H9 (cell line): ENCODE measurements around the gene DEFB125. TPM values are rescaled to one million over a fixed set of nuclear protein-coding genes. Genes with fewer than 3 reads are reported as not detected.

Experiments
- DNase-seq: peaks from one replicate; pipeline ENCODE4 v3.0.0-alpha.2; 2017
- H2AFZ ChIP-seq: one replicate; pipeline ENCODE4 v1.6.1; 2013; ENCODE audit warnings: mild to moderate bottlenecking, low read length, control low read depth, moderate library complexity
- H2AK5ac ChIP-seq: 2 replicates; pipeline ENCODE4 v1.6.1; 2013; ENCODE audit warnings: low read length, control low read depth, mixed read lengths; ENCODE audit not compliant: insufficient read length
- H2BK120ac ChIP-seq: one replicate; pipeline ENCODE4 v1.6.1; 2013; ENCODE audit warnings: low read depth, mild to moderate bottlenecking, low read length, control low read depth, inconsistent platforms; ENCODE audit not compliant: poor library complexity, severe bottlenecking
- H2BK12ac ChIP-seq: 2 replicates; pipeline ENCODE4 v1.6.1; 2013; ENCODE audit warnings: low read length, control low read depth, mixed read lengths, low read depth; ENCODE audit not compliant: insufficient read length
- H2BK15ac ChIP-seq: 2 replicates; pipeline ENCODE4 v1.6.1; 2013; ENCODE audit warnings: low read depth, low read length, control low read depth
- H2BK20ac ChIP-seq: one replicate; pipeline ENCODE4 v1.6.1; 2013; ENCODE audit warnings: low read depth, mild to moderate bottlenecking, low read length, control low read depth, inconsistent platforms; ENCODE audit not compliant: poor library complexity, severe bottlenecking
- H2BK5ac ChIP-seq: 2 replicates; pipeline ENCODE4 v1.6.1; 2013; ENCODE audit warnings: low read length, control low read depth, mixed read lengths; ENCODE audit not compliant: insufficient read length
- H3K14ac ChIP-seq: 2 replicates; pipeline ENCODE4 v1.6.1; 2013; ENCODE audit warnings: low read length, control low read depth; ENCODE audit not compliant: insufficient read depth
- H3K18ac ChIP-seq: 2 replicates; pipeline ENCODE4 v1.6.1; 2013; ENCODE audit warnings: low read depth, mild to moderate bottlenecking, mixed read lengths, low read length, control low read depth; ENCODE audit not compliant: insufficient read length
- H3K23ac ChIP-seq: 2 replicates; pipeline ENCODE4 v1.6.1; 2013; ENCODE audit warnings: low read length, control low read depth, mixed read lengths, low read depth; ENCODE audit not compliant: insufficient read length
- H3K23me2 ChIP-seq: 2 replicates; pipeline ENCODE4 v1.6.1; 2013; ENCODE audit warnings: low read depth, mild to moderate bottlenecking, mixed read lengths, low read length, control low read depth; ENCODE audit not compliant: insufficient read length, poor library complexity, severe bottlenecking
- H3K27ac ChIP-seq: 2 replicates; pipeline ENCODE4 v1.5.1; 2013; ENCODE audit warnings: low read length, control low read depth, mixed read lengths, low read depth; ENCODE audit not compliant: insufficient read length
- H3K27me3 ChIP-seq: 2 replicates; pipeline ENCODE4 v1.6.1; 2013; ENCODE audit warnings: low read length, control low read depth, inconsistent platforms; ENCODE audit not compliant: insufficient read depth
- H3K4ac ChIP-seq: 2 replicates; pipeline ENCODE4 v1.6.1; 2013; ENCODE audit warnings: low read depth, mild to moderate bottlenecking, control low read depth, inconsistent platforms, low read length, moderate library complexity
- H3K4me1 ChIP-seq: 2 replicates; pipeline ENCODE4 v1.6.1; 2013; ENCODE audit warnings: low read length, control low read depth, inconsistent platforms; ENCODE audit not compliant: insufficient read depth
- H3K4me2 ChIP-seq: 2 replicates; pipeline ENCODE4 v1.6.1; 2013; ENCODE audit warnings: low read length, control low read depth, mixed read lengths; ENCODE audit not compliant: insufficient read length, insufficient read depth
- H3K56ac ChIP-seq: 2 replicates; pipeline ENCODE4 v1.6.1; 2013; ENCODE audit warnings: low read depth, mild to moderate bottlenecking, mixed read lengths, low read length, control low read depth; ENCODE audit not compliant: insufficient read length
- H3K79me1 ChIP-seq: 2 replicates; pipeline ENCODE4 v1.6.1; 2013; ENCODE audit warnings: low read depth, mild to moderate bottlenecking, moderate library complexity, low read length, control low read depth, inconsistent platforms; ENCODE audit not compliant: insufficient read depth, poor library complexity, severe bottlenecking
- H3K79me2 ChIP-seq: 2 replicates; pipeline ENCODE4 v1.6.1; 2013; ENCODE audit warnings: low read length, control low read depth, inconsistent platforms; ENCODE audit not compliant: insufficient read depth
- H3K9ac ChIP-seq: 2 replicates; pipeline ENCODE4 v1.6.1; 2013; ENCODE audit warnings: low read length, control low read depth, mixed read lengths; ENCODE audit not compliant: insufficient read length; ENCODE audit errors: extremely low read depth
- H3K9me3 ChIP-seq: one replicate; pipeline ENCODE4 v1.6.1; 2013; ENCODE audit warnings: low read depth, low read length, inconsistent platforms; ENCODE audit not compliant: control insufficient read depth
- H3T11ph ChIP-seq: one replicate; pipeline ENCODE4 v1.6.1; 2013; ENCODE audit warnings: mild to moderate bottlenecking, low read length, control low read depth, inconsistent platforms
- H4K20me1 ChIP-seq: one replicate; pipeline ENCODE4 v1.6.1; 2013; ENCODE audit not compliant: control insufficient read depth, insufficient read length, insufficient read depth
- H4K5ac ChIP-seq: 2 replicates; pipeline ENCODE4 v1.6.1; 2013; ENCODE audit warnings: low read depth, mild to moderate bottlenecking, mixed read lengths, low read length, control low read depth; ENCODE audit not compliant: insufficient read length
- H4K8ac ChIP-seq: replicated peaks from 2 replicates; pipeline ENCODE4 v1.6.1; 2013; ENCODE audit warnings: low read length, control low read depth, mixed read lengths, low read depth; ENCODE audit not compliant: insufficient read length
- H4K91ac ChIP-seq: 2 replicates; pipeline ENCODE4 v1.6.1; 2013; ENCODE audit warnings: low read depth, mild to moderate bottlenecking, moderate library complexity, mixed read lengths, low read length, control low read depth; ENCODE audit not compliant: insufficient read length
- H3K27ac Mint-ChIP-seq, 3 experiments: 2 replicates in 2 of 3; 3 replicates in 1 of 3; pipeline ENCODE4 v1.8.0; 2020 to 2021; ENCODE audit warnings: mixed read lengths in 3 of 3, mild to moderate bottlenecking in 1 of 3, moderate library complexity in 1 of 3
- H3K27me3 Mint-ChIP-seq: 2 replicates; pipeline ENCODE4 v1.8.0; 2021; ENCODE audit warnings: low read depth, mild to moderate bottlenecking, moderate library complexity, mixed read lengths
- H3K36me3 Mint-ChIP-seq, 3 experiments: 2 replicates in 2 of 3; 3 replicates in 1 of 3; pipeline ENCODE4 v1.8.0; 2020 to 2021; ENCODE audit warnings: low read depth in 3 of 3, mixed read lengths in 3 of 3; ENCODE audit not compliant: insufficient read depth in 1 of 3
- H3K4me1 Mint-ChIP-seq, 2 experiments: 2 replicates each; pipeline ENCODE4 v1.8.0; 2020; ENCODE audit warnings: mixed read lengths in 2 of 2
- H3K4me3 Mint-ChIP-seq, 2 experiments: 2 replicates in 1 of 2; 3 replicates in 1 of 2; pipeline ENCODE4 v1.8.0; 2020 to 2021; ENCODE audit warnings: mild to moderate bottlenecking in 2 of 2, mixed read lengths in 2 of 2, moderate library complexity in 1 of 2
- H3K9me3 Mint-ChIP-seq, 2 experiments: 2 replicates in 1 of 2; 3 replicates in 1 of 2; pipeline ENCODE4 v1.8.0; 2020; ENCODE audit warnings: mild to moderate bottlenecking in 2 of 2, mixed read lengths in 2 of 2, moderate library complexity in 1 of 2
- WGBS: extraction: QIAGEN DNeasy Blood & Tissue Kit; methylation state at CpG from one replicate; pipeline ENCODE4 v1.1.7; 2013; ENCODE audit warnings: missing lambda C conversion rate, low lambda C conversion rate, mixed read lengths; ENCODE audit not compliant: insufficient read length; ENCODE audit errors: extremely low coverage; 5-methylcytosine and 5-hydroxymethylcytosine counted together
- total RNA-seq: library from RNA; stranded (reverse); gene quantifications from 2 replicates; pipeline ENCODE4 v1.2.1, GENCODE V29; 2021
- TF ChIP-seq, protein P1 (sequence below): fragments of 200-600 bp; sonication (generic); conservative IDR thresholded peaks from 3 replicates; pipeline ENCODE4 v1.8.0; 2021; ENCODE audit warnings: antibody characterized with exemption, mild to moderate bottlenecking

The DEFB125 gene
- total RNA-seq, 1 experiment from 2014 or later: not detected

DNA sequence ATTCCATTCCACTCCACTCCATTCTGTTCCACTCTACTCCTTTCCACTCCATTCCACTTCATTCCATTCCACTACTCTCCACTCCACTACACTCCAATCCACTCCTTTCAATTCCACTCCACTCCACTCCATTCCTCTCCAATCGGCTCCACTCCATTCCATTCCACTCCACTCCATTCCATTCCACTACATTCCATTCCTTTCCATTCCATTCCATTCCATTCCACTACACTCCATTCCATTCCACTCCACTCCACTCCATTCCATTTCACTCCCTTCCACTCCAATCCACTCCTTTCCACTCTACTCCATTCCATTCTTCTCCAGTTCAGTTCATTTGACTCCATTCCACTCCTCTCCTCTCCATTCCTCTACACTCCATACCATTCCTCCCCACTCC, 26.2 kb upstream of the DEFB125 start:
- Histone ChIP-seq H2BK12ac (no peak overlapping the region), H2AFZ (no peak overlapping the region), H3K9ac (no peak overlapping the region), H3K79me1 (no peaks in the 10 kb centered on the region), H2BK120ac (no peak overlapping the region), H3K27me3 (no peaks in the 10 kb centered on the region), H3K23ac (no peak overlapping the region), H2BK5ac (no peak overlapping the region), H3K14ac (no peak overlapping the region), H2BK20ac (no peak overlapping the region), H4K20me1 (no peaks in the 10 kb centered on the region), H3K23me2 (no peaks in the 10 kb centered on the region), H3K4ac (no peak overlapping the region), H4K8ac (no peak overlapping the region), H3K56ac (no peak overlapping the region), H3K27ac (no peak overlapping the region), H2BK15ac (no peak overlapping the region), H2AK5ac (no peak overlapping the region), H3K79me2 (no peaks in the 10 kb centered on the region), H3K18ac (no peak overlapping the region), H3K9me3 (peaks cover 60% of the 10 kb centered on the region), H4K91ac (no peak overlapping the region), H3K4me2 (no peak overlapping the region), H3T11ph (no peak overlapping the region), H4K5ac (no peak overlapping the region), H3K4me1 (no peaks in the 10 kb centered on the region)
- 100% methylated on average over 1 of the region's 1 CpG for WGBS
- Mint-ChIP-seq H3K36me3 (no peaks in the 10 kb centered on the region), H3K4me3 (no peak overlapping the region), H3K27ac (no peak overlapping the region), H3K9me3 (no peaks in the 10 kb centered on the region), H3K27me3 (no peaks in the 10 kb centered on the region), H3K4me1 (no peaks in the 10 kb centered on the region)
- DNase-seq: no peak
- TF ChIP-seq, protein P1, sequence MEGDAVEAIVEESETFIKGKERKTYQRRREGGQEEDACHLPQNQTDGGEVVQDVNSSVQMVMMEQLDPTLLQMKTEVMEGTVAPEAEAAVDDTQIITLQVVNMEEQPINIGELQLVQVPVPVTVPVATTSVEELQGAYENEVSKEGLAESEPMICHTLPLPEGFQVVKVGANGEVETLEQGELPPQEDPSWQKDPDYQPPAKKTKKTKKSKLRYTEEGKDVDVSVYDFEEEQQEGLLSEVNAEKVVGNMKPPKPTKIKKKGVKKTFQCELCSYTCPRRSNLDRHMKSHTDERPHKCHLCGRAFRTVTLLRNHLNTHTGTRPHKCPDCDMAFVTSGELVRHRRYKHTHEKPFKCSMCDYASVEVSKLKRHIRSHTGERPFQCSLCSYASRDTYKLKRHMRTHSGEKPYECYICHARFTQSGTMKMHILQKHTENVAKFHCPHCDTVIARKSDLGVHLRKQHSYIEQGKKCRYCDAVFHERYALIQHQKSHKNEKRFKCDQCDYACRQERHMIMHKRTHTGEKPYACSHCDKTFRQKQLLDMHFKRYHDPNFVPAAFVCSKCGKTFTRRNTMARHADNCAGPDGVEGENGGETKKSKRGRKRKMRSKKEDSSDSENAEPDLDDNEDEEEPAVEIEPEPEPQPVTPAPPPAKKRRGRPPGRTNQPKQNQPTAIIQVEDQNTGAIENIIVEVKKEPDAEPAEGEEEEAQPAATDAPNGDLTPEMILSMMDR: no peak
